ENCODE results near the gene WNT1.

The WNT1 gene

GRCh38 chr12:49028666-49029275 lies 50.6 kb downstream of the WNT1 start:
- DNase-seq (ENCODE audit: low spot score), result no peak

GRCh38 chr12:49030119-49030518 lies 52.0 kb downstream of the WNT1 start:
- DNase-seq (ENCODE audit: low spot score), result no peak

GRCh38 chr12:49030714-49031572 lies 52.8 kb downstream of the WNT1 start:
- no peak for DNase-seq (ENCODE audit: low spot score)

GRCh38 chr12:49031573-49032161 lies 53.5 kb downstream of the WNT1 start:
- no peak for DNase-seq (ENCODE audit: low spot score)
